B cell (primary cell): ENCODE data around the gene SLC16A7.

Experiments
- EZH2 ChIP-seq: IDR thresholded peaks from 2 replicates; pipeline ENCODE4 v1.6.1; 2012; ENCODE audit warnings: borderline replicate concordance, low read depth, mild to moderate bottlenecking, moderate library complexity, low read length; ENCODE audit not compliant: insufficient read depth, poor library complexity, severe bottlenecking
- TF ChIP-seq, protein P1 (sequence below): fragments of 200-600 bp; IDR thresholded peaks from one replicate; pipeline ENCODE4 v1.8.0; 2022; ENCODE audit warnings: antibody characterized with exemption, mild to moderate bottlenecking

DNA sequence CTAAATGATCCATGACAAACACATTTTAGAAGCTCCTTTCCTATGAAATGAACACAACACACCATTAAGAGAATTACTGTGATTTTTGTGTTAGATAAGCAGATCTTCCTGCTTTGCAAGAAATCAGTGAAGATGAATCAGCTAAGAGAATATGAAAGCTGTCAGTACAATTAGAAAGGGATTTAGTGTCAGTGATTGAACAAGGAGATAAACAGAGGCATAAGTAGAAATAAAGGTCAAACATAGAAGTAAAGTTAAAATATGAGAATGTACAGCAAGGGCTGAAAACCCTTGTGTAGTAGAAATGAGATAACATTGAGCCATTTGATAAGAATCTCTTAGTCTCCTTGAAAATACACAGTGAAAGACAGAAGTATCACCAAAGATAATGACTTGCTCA lies 21.4 kb upstream of the SLC16A7 start:
- no peak for TF ChIP-seq EZH2
- TF ChIP-seq, protein P1, sequence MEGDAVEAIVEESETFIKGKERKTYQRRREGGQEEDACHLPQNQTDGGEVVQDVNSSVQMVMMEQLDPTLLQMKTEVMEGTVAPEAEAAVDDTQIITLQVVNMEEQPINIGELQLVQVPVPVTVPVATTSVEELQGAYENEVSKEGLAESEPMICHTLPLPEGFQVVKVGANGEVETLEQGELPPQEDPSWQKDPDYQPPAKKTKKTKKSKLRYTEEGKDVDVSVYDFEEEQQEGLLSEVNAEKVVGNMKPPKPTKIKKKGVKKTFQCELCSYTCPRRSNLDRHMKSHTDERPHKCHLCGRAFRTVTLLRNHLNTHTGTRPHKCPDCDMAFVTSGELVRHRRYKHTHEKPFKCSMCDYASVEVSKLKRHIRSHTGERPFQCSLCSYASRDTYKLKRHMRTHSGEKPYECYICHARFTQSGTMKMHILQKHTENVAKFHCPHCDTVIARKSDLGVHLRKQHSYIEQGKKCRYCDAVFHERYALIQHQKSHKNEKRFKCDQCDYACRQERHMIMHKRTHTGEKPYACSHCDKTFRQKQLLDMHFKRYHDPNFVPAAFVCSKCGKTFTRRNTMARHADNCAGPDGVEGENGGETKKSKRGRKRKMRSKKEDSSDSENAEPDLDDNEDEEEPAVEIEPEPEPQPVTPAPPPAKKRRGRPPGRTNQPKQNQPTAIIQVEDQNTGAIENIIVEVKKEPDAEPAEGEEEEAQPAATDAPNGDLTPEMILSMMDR: no peak
